CD4-positive, alpha-beta T cell treated with Interleukin-4 for 4 hours (primary cell): ENCODE results near the gene PSMD8.
"Not testable (repeated sequence)": the region's sequence is repeated elsewhere in the genome, so short reads cannot be mapped to it uniquely, and the experiment has no call there.

Source experiments
- DNase-seq: peaks from one replicate; pipeline ENCODE4 v3.0.0-alpha.2; 2020

PSMD8 gene

DNA sequence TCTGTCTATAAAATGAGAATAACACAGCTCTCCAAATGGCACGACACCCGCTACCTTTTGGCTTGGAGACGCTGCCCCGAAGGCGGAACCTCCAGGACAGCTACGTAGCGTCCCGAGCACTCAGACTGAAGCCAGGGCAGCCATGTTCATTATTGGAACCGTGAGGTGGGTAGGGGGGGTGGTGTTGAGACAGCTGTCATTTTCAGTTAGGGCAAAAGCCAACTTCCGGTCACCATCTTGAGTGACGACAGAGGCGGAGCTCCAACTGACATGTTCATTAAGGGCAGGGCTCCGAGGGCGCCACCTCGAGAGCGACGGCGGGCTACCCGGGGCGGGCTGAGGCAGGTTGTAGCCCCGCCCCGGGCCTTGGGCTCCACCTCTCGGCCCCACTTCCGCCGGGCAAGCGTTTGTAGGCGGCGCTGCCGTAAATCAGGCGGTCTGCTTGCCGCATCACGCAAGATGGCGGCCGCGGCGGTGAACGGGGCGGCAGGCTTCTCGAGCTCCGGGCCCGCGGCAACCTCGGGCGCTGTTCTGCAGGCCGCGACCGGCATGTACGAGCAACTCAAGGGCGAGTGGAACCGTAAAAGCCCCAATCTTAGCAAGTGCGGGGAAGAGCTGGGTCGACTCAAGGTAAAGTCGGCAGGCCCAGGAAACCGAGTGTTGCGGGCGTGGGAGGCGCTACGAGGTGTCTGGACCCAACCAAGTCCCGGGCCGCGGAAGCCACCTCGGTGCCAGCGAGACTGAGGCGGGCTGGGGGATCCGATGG lies at the start of gene PSMD8:
PSMD8 (plus strand) TSS at position 240 of the 766 bp plus-strand sequence; CDS start at position 271, 31 bp downstream.
- peak; percentile 100 for DNase-seq

DNA sequence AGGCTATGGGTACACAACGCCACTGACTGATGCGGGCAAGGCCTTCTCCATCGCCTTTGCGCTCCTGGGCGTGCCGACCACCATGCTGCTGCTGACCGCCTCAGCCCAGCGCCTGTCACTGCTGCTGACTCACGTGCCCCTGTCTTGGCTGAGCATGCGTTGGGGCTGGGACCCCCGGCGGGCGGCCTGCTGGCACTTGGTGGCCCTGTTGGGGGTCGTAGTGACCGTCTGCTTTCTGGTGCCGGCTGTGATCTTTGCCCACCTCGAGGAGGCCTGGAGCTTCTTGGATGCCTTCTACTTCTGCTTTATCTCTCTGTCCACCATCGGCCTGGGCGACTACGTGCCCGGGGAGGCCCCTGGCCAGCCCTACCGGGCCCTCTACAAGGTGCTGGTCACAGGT lies 47.8 kb upstream of the PSMD8 start:
- DNase-seq: no peak

DNA sequence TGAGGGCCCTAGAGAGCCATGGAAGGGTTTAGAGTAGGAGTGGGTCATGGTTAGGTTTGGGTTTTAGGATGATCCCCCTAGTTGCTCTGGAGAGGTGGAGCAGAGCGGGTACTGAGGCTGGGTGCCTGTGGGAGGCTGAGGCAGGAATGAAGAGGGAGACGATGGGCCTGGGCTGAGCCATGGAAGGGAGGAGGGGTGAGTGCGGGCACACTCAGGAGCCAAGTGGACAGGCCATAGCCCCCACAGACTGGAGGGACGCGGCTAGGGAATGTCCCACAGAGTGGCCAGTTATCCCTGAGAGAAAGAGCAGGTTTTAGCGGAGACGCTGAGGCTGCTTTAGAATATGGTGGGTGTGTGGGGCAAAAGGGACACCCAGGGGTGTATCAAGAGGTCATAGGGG lies 44.7 kb upstream of the PSMD8 start:
- DNase-seq: no peak

DNA sequence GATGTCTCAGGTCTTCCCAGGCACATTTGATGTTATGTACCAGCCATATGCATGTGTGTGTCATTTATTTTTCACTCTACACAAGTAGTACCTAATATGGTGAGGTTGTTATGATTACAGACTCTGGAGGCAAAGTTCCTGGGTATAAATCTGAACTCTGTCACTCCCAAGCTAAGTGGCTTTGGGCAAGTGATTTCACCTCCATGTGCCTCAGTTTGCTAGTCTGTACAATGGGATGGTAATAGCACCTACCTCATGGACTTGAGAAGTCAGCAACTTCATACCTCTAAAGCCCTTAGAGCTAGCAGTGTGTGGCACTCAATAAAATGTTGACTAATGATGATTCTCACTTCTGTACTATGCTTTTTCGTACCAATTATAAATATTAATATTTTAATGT lies 42.6 kb upstream of the PSMD8 start:
- DNase-seq: no peak

DNA sequence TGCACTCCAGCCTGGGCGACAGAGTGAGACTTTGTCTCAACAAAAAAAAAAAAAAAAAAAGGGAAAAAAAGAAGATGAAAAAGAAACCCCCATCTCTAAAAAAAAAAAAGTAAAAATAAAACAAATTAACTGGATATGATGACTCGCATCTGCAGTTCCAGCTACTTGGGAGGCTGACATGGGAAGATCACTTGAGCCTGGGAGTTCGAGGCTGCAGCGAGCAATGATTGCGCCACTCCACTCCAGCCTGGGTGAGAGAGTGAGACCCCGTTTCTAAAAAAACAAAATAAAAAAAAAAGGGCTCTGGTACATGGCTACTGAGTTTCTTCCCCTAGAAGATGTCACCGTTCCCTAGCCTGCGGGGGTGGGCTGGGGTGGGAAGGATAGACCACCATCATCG lies 41.1 kb upstream of the PSMD8 start:
- no peak for DNase-seq

DNA sequence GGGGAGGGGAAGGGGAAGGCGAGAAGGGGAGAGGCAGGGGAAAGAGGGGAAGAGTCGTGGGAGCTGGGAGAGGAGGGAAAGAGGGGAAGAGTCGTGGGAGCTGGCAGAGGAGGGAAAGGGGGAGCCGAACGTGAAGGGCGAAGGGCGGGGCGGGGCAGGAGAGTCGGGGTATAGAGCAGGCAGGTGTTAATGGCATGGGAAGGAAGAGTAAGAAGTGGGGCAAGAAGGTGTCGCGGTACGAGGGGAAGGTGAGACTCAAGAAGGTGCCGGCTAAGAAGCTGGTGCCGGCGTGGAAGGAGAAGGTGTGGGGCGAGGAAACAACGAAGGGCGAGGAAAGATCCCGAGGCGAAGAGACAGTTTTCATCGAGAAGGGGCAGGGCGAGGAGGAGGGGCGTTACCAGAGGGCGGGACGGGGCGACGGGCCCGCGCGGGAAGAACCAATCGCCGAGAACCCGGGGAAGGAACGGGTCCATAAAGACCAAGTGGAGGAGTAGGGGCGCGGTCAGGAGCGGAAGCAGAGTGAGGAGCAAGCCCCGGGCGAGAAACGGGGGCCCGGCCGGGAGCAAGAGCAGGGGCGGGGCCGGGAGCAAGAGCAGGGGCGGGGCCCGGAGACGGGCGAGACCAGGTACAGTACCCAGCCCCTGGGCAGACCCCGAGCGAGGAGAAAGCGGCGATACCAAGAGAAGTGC lies 38.3 kb upstream of the PSMD8 start:
- peak; percentile 96 for DNase-seq

DNA sequence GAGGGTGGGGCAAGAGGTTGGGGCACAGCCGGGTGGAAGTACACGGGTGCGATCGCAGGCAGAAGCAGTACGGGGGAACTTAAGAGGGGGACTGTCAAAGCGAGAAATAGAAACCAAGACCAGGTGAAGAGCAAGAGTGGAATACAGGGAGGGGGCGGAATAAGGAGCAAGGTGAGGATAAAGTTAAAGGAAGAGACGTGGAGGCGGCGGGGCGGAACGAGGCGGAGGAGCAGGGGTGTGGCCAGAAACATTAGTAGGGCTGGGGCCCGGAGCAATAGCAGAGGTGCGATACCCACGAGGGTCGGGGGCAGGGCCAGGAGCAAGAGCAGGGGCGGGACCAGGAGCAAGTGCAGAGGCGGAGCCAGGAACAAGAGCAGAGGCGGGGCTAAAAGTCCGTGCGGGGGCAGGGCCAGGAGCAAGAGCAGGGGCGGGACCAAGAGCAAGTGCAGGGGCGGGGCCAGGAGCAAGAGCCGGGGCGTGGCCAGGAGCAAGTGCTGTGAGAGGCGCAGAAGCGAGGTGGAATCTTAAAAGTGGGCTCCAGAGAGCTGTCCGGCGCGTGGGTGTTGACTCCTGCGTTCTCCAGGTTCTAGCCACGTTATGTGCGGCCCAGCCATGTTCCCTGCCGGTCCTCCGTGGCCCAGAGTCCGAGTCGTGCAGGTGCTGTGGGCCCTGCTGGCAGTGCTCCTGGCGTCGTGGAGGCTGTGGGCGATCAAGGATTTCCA lies 37.6 kb upstream of the PSMD8 start:
- peak; percentile 95 for DNase-seq

DNA sequence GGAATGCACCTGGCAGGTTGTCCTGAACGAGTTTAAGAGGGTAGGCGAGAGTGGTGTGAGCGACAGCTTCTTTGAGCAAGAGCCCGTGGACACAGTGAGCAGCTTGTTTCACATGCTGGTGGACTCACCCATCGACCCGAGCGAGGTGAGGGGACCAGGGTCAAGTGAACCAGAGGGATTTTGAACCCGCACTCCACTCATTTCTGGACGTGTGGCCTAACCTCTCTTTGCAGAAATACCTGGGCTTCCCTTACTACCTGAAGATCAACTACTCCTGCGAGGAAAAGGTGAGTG lies 37.1 kb upstream of the PSMD8 start:
- DNase-seq: no peak

DNA sequence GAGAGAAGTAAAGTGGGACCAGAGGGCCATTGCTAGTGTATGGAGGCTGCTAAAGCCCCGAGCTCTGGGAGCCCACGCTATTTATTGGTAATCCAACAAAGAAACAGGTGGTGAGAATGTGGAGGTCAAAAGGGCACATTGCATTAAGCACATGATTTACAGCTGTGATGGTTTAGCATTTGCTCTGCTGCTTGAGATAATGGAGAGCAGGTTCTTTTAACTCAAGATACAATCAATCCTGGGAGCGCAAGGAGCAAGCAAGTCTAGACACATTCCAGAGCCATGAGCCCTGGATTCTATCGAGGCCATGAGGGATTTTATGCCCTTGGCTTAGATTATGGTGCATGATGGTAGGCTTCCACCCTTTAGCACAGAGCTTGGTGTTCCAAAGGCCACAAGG lies 35.4 kb upstream of the PSMD8 start:
- not testable (repeated sequence) for DNase-seq

DNA sequence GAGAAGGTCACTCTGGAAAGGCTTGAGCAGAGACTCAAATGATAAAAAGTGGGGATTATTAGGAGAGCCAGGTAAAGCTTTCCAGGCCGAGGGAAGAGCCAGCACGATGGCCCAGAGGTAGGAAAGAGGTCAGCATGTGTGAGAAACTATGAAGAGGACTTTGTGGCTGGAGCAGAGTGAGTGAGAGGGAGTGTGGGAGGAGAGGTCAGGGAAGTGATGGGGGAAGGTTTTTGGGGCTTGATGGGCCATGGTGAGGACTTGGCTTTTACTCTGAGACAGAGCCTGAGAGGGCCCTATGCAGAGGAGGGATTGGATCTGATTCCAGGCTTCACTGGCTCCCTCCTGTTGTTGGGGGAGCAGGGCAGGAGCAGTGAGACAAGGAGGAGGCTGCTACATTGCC lies 33.4 kb upstream of the PSMD8 start:
- DNase-seq: no peak

DNA sequence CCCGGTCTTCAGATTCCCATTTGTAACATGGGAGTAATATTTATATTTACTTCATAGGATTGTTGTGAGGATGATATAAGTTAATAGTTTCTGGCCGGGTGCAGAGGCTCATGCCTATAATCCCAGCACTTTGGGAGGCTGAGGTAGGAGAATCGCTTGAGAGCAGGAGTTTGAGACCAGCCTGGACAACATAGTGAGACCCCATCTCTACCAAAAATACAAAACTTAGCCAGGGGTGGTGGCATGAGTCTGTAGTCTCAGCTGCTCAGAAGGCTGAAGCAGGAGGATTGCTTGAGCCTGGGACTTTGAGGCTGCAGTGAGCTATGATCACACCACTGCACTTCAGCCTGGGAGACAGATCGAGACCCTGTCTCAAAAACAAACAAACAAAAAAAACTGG lies 27.5 kb upstream of the PSMD8 start:
- no peak for DNase-seq

DNA sequence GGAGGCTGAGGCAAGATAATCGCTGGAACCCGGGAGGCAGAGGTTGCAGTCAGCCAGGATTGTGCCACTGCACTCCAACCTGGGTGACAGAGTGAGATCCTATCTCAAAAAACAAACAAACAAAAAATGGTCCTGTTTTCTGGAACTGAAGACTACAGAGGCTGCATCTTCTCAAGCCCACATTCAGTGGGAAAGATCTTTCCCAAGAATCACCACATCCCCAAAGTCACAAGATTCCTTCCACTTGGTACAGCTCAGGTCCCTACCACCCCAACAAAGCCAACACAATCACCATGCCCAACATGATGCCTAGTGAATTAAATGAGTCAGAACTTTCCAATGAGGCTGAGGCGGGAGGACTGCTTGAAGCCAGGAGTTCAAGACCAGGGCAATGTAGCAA lies 23.5 kb upstream of the PSMD8 start:
- no peak for DNase-seq

DNA sequence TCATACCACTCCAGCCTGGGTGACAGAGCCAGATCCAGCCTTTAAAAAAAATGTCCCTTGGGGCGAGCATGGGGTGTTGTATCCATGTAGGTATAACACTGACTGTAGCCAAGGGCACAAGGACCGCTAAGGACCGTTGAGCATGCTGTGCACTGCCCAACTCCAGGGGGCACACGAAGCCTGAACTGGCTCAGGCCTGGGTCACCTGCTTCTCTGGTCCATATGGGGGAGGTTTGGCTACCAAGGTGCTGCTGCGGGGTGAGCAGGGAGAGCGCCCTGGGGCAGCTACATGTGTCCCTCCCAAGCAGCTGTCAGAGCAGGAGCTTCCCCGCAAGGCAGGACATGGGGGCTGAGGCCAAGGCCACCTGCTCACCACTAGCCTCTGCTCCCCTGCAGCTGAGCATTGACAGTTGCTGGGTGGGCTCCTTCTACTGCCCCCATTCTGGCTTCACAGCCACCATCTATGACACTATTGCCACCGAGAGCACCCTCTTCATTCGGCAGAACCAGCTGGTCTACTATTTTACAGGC lies 22.4 kb upstream of the PSMD8 start:
- DNase-seq: no peak

DNA sequence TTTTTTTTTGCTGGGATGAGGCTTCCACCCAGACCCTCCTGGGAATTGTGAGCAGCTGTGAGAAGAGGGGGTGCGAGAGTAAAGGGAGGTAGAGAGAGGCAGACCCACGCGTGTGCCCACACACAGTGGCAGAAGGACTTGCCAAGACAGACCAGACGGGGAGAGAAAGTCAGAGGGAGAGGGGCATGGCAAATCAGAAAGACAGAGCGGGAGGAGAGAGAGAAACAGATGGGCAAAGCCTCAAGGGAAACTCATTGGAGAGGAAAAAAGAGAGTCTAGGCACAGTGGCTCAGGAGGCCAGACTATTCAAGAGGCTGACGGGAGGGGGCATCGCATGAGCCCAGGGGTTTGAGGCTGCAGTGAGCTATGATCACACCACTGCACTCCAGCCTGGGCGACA lies 21.8 kb upstream of the PSMD8 start:
- DNase-seq: no peak

DNA sequence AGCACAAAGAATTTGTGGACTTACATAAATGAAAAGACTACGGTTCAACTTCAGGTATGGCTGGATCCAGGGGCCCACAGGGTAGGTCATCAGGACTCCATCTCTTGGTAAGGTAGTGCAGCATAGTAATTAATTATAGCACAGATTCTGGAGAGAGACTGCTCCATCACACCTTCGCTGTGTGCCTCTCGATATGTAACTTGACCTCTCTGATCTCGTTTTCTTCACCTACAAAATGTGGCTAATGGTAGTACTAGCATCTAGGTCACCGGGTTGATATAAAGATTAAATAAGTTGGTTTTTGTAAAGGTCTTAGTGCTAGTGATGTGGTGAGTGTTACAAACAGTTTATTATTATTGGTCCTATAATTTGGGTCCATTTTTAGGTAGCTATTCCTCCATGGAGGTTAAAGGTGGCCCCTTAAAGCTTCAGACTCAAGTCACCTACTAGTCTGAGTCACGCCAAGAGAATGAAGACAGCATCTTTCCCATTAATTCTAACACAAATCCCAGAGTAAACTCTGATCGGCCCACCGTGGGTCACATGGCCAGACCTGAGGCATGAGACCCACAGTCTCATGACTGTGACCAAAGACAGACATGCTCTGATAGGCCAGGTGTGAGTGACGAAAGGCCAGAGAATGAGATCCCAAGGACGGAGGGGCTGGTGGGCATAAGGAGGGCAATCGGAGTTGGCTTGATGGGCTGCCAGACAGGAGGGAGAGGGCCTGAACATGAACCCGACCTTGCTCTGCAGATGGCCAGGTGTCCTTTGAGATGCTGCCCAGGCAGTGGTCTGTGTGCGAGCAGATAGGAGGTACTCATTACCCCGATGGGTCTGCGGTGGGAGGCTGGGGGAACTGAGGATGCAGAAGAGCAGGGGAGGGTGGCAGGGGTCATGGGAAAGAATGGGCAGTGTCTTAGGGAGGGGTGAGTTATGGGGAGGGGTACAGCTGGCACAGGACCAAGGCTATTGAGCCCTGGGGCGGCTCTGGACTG lies 18.3 kb upstream of the PSMD8 start:
- DNase-seq: no peak

DNA sequence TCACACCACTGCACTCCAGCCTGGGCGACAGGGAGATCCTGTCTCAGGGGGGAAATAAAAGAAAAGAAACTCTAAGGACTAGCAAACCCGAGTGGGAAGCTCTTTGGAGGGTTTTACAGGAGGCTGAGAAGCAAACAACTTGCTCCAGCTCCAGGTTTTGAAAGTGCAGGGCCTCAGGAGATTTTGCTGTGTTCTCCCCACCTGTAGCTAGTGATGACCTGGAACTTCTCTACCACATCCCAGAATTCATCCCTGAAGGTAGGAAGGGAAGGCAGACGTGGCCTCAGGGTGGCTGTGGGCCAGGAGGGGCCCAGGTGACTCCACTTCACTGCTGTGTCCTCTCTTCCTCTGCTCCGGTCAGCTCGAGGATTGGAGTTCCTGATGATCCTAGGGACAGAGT lies 16.3 kb upstream of the PSMD8 start:
- no peak for DNase-seq

DNA sequence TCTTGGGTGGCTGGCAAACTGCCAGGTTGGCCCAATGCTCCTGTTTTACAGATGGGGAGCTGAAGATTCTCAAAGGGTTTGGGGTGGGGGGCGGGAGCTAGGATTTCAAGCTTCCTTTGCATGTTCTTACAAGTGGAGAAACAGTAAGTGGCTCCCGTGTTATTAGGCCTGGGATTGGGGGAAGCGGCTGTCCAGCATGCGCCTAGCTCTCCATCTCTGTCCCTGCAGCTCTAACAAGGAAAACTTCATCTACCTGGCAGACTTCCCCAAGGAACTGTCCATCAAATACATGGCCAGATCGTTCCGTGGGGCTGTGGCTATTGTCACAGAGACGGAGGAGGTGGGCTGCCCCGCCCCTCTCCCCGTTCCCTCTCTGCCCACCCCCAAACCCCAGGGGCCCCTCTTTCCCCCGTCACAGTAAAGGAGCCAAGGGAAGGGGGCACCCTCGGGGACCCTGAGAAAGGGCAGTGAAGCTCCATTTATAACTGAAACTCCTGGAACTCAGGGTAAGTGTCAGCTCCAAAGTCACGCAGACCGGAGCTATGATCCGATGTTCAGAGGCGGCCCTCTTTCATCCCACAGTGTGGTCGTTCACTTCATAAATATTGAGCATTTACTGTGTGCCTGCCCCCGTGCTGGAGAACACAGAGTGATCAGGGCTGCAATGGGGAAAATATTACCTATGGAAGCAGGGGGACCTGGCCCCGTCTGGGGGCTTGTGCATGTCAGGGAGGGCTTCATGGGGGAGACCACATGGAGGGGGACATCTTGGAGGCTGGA lies 14.9 kb upstream of the PSMD8 start:
- no peak for DNase-seq

DNA sequence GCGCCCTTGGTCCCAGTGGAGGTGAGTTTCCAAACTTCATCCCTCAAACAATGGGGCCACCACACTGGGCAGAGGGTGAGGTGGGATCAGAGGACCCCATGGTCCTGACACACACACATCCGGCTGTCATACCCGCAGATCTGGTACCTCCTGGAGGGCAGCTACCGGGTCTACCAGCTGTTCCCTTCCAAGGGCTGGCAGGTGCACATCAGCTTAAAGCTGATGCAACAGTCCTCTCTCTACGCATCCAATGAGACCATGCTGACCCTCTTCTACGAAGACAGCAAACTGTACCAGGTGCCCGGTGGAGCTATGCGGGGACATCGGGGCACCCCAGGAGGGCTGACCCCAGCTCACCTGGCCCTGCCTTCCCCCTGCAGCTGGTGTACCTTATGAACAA lies 14.0 kb upstream of the PSMD8 start:
- no peak for DNase-seq

DNA sequence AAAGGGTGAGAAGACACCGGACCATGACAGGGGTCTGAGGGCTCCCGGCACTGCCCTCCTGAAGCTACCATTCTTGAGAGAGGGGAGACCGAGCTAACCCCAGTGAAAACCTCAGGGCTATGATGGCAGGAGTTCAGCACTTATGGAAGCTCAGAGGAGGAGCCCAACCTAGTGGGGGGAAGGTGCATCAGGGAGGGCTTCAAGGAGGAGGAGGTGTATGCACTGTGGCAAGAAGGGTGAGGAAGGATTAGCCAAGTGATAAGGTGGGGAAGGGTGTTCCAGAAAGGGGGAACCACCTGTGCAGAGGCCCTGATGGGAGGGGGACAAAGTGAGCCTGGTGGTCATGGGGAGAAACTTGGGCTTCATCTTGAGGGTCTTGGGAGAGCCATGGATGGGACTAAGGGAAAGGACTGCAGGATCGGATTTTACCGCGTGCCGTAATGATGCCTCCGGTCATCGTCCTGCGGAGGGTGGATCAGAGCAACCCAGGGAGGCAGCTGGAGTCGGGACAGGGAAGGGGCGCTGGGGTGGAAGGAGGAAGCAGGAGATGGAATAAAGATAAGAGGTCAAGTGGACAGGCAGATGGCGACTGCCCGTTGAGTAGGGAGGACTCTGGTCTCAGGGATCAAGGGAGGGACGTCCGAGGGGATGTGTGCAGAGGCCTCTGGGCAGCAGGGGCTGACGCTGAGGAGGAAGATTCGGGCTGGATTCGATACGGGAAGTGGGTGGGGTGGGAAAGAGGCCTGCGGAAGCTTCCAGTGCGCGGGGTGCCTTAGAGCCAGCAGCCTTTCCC lies 13.3 kb upstream of the PSMD8 start:
- DNase-seq: no peak

DNA sequence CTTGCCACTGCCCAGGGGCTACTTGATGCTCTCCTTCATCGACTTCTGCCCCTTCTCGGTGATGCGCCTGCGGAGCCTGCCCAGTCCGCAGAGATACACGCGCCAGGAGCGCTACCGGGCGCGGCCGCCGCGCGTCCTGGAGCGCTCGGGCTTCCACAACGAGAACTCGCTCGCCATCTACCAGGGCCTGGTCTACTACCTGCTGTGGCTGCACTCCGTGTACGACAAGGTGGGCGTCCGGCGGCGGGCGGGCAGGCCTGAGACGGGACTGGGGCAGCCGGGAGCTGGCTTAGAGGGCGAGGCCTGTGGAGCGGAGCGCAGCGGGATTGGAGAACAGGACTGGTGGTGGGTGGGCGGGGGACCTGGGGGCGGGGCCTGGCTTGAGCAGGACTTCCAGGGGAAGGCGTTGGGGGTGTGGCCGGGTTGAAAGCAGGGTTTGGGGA lies 12.7 kb upstream of the PSMD8 start:
- peak; percentile 47 for DNase-seq
